ENCODE measurements around the gene DNTTIP2. TPM values are rescaled to one million over a fixed set of nuclear protein-coding genes. Genes with fewer than 3 reads are reported as not detected.
"Not testable (repeated sequence)": the region's sequence is repeated elsewhere in the genome, so short reads cannot be mapped to it uniquely, and the experiment has no call there.

The DNTTIP2 gene
- total RNA-seq, 2 experiments from 2014 or later: 39.7 to 67.6 TPM

DNA sequence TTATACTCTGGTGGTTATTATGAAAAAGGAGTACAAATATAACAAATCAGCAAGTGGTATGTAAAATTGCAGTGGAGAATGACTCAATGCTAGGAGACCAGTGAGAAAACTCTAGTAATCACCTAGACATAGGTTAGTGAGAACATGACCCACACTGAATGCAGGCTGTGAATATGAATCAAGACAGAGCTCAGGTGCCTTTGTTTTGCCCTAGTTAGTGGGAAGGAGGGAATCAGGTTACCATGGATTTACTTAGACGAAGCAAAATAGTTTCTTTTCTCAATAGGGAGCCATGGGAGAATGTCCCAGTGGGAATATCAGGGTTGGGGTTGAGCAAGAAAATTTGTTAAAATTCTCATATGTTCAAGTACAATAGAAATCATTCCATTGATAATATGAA lies 40.8 kb upstream of the DNTTIP2 start:
- TF ChIP-seq, protein P1, sequence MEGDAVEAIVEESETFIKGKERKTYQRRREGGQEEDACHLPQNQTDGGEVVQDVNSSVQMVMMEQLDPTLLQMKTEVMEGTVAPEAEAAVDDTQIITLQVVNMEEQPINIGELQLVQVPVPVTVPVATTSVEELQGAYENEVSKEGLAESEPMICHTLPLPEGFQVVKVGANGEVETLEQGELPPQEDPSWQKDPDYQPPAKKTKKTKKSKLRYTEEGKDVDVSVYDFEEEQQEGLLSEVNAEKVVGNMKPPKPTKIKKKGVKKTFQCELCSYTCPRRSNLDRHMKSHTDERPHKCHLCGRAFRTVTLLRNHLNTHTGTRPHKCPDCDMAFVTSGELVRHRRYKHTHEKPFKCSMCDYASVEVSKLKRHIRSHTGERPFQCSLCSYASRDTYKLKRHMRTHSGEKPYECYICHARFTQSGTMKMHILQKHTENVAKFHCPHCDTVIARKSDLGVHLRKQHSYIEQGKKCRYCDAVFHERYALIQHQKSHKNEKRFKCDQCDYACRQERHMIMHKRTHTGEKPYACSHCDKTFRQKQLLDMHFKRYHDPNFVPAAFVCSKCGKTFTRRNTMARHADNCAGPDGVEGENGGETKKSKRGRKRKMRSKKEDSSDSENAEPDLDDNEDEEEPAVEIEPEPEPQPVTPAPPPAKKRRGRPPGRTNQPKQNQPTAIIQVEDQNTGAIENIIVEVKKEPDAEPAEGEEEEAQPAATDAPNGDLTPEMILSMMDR (conservative IDR thresholded peaks at IDR 0.05; ENCODE audit: low read length): no peak
- no peak for TF ChIP-seq EZH2phosphoT487 (IDR thresholded peaks at IDR 0.05; ENCODE audit: borderline replicate concordance, low read depth, low read length)
- no peak for DNase-seq (ENCODE audit: low spot score)
- Histone ChIP-seq H3K36me3 (ENCODE audit: insufficient read depth, low read length) (no peaks in the 10 kb centered on the region), H3K9me2 (ENCODE audit: insufficient read depth, low read length) (no peaks in the 10 kb centered on the region), H3K4me3 (ENCODE audit: low read depth, low read length, poor library complexity, severe bottlenecking) (no peak overlapping the region), H3K4me2 (ENCODE audit: low read length) (no peak overlapping the region), H3K4me1 (ENCODE audit: insufficient read depth, low read length, poor library complexity, severe bottlenecking) (no peaks in the 10 kb centered on the region), H4K20me1 (ENCODE audit: insufficient read depth, low read length) (no peaks in the 10 kb centered on the region), H3K27ac (ENCODE audit: low read depth, low read length, poor library complexity, severe bottlenecking) (no peak overlapping the region), H3K9me3 (ENCODE audit: low read length) (no peaks in the 10 kb centered on the region), H3K79me2 (ENCODE audit: insufficient read depth, low read depth, low read length) (no peaks in the 10 kb centered on the region), H2AFZ (ENCODE audit: low read length) (no peak overlapping the region)
- intact Hi-C loops (cut with micrococcal nuclease; ENCODE audit: unreplicated experiment): no loop called here
- CTCF ChIA-PET (ENCODE audit: unreplicated experiment): no interaction called here
- BruUV-seq (replicated peaks): no TSS peak
- POLR2A ChIA-PET: no interaction called here

- no peak overlapping the region for H3K27ac ChIP-seq (ENCODE audit: low read depth, low read length, poor library complexity, severe bottlenecking)
- TF ChIP-seq, protein P1 (conservative IDR thresholded peaks at IDR 0.05; ENCODE audit: low read length): no peak
- no peak for TF ChIP-seq EZH2phosphoT487 (IDR thresholded peaks at IDR 0.05; ENCODE audit: borderline replicate concordance, low read depth, low read length)
- no peak overlapping the region for H3K4me3 ChIP-seq (ENCODE audit: low read depth, low read length, poor library complexity, severe bottlenecking)
- no TSS peak for BruUV-seq (replicated peaks)
- no peak overlapping the region for H2AFZ ChIP-seq (ENCODE audit: low read length)
- no peaks in the 10 kb centered on the region for H3K4me1 ChIP-seq (ENCODE audit: insufficient read depth, low read length, poor library complexity, severe bottlenecking)
- POLR2A ChIA-PET: no interaction called here
- no peaks in the 10 kb centered on the region for H3K9me2 ChIP-seq (ENCODE audit: insufficient read depth, low read length)
- DNase-seq (ENCODE audit: low spot score): no peak
- intact Hi-C loops (cut with micrococcal nuclease; ENCODE audit: unreplicated experiment): no loop called here
- no peaks in the 10 kb centered on the region for H3K79me2 ChIP-seq (ENCODE audit: insufficient read depth, low read depth, low read length)
- no peaks in the 10 kb centered on the region for H4K20me1 ChIP-seq (ENCODE audit: insufficient read depth, low read length)
- H3K9me3 ChIP-seq (ENCODE audit: low read length): no peaks in the 10 kb centered on the region
- H3K4me2 ChIP-seq (ENCODE audit: low read length): no peak overlapping the region
- H3K36me3 ChIP-seq (ENCODE audit: insufficient read depth, low read length): no peaks in the 10 kb centered on the region
- CTCF ChIA-PET (ENCODE audit: unreplicated experiment): no interaction called here
Measured at GRCh38 chr1:93917302-93917701, 38.3 kb upstream of the DNTTIP2 start.

GRCh38 chr1:93910880-93911279 lies 31.9 kb upstream of the DNTTIP2 start:
- Histone ChIP-seq H3K4me1 (ENCODE audit: insufficient read depth, low read length, poor library complexity, severe bottlenecking) (peaks cover 29% of the 10 kb centered on the region), H3K79me2 (ENCODE audit: insufficient read depth, low read depth, low read length) (peaks cover 30% of the 10 kb centered on the region)
- H3K4me3 ChIP-seq (ENCODE audit: low read depth, low read length, poor library complexity, severe bottlenecking); intact Hi-C loops (cut with micrococcal nuclease; ENCODE audit: unreplicated experiment); DNase-seq (ENCODE audit: low spot score); H3K4me2 ChIP-seq (ENCODE audit: low read length); H3K9me3 ChIP-seq (ENCODE audit: low read length); H2AFZ ChIP-seq (ENCODE audit: low read length); CTCF ChIA-PET (ENCODE audit: unreplicated experiment); H3K36me3 ChIP-seq (ENCODE audit: insufficient read depth, low read length); BruUV-seq (replicated peaks); H4K20me1 ChIP-seq (ENCODE audit: insufficient read depth, low read length); H3K9me2 ChIP-seq (ENCODE audit: insufficient read depth, low read length); H3K27ac ChIP-seq (ENCODE audit: low read depth, low read length, poor library complexity, severe bottlenecking): not testable (repeated sequence)
- POLR2A ChIA-PET: interaction anchor here (0.6 to 0.7 kb wide), 2 partner anchors 14 to 218 kb away, joined by 3 read pairs; no protein-coding TSS in a partner anchor
